SK-N-SH (cell line): ENCODE results near the gene ZBTB16. TPM values are rescaled to one million over a fixed set of nuclear protein-coding genes. Genes with fewer than 3 reads are reported as not detected.

Experiments used
- CTCF ChIA-PET: fragments of 300-600, 350-600 bp; formaldehyde crosslinking; extraction: SDS; loops from one replicate; lab custom pipeline; 2021; lab: Yijun Ruan, JAX
- POLR2A ChIA-PET: fragments of 350-600 bp; sonication (Branson Sonifier 250); formaldehyde crosslinking; extraction: SDS; loops from one replicate; lab custom pipeline; 2020; ENCODE audit warnings: antibody characterized with exemption, inconsistent platforms; lab: Yijun Ruan, JAX
- DNase-seq: peaks from one replicate; pipeline ENCODE4 v3.0.0; 2012
- H2AFZ ChIP-seq: fragments of 200-600 bp; sonication (generic); 2 replicates; pipeline ENCODE4 v1.8.1; 2016; ENCODE audit warnings: antibody characterized with exemption, mild to moderate bottlenecking, low read depth
- H3F3A ChIP-seq: fragments of 200-600 bp; sonication (generic); replicated peaks from 2 replicates; pipeline ENCODE3; 2016; ENCODE audit warnings: antibody characterized with exemption, mild to moderate bottlenecking; ENCODE audit not compliant: insufficient read depth
- H3K27ac ChIP-seq, 2 experiments: fragments of 200-500 bp in 1 of 2; fragments of 200-600 bp in 1 of 2; sonication (Bioruptor generic) in 1 of 2; sonication (generic), shearing (Covaris generic) in 1 of 2; 2 replicates each; pipeline versions ENCODE4 v1.5.1 to v1.6.1; 2014 to 2016; ENCODE audit warnings: low read depth in 2 of 2, inconsistent platforms in 1 of 2, low read length in 1 of 2, mild to moderate bottlenecking in 1 of 2, mixed read lengths in 1 of 2
- H3K27me3 ChIP-seq: fragments of 200-600 bp; sonication (generic), shearing (Covaris generic); 2 replicates; pipeline ENCODE4 v1.6.1; 2016; ENCODE audit warnings: mixed run types; ENCODE audit not compliant: insufficient read depth
- H3K36me3 ChIP-seq, 2 experiments: fragments of 200-500 bp in 1 of 2; fragments of 200-600 bp in 1 of 2; sonication (Bioruptor generic) in 1 of 2; sonication (generic) in 1 of 2; replicated peaks in 1 of 2; 2 replicates each; pipeline versions ENCODE3 to v1.5.1; 2014 to 2016; ENCODE audit warnings: low read length in 1 of 2, mild to moderate bottlenecking in 1 of 2; ENCODE audit not compliant: insufficient read depth in 2 of 2, control insufficient read depth in 1 of 2
- H3K4me1 ChIP-seq, 2 experiments: fragments of 200-500 bp in 1 of 2; fragments of 200-600 bp in 1 of 2; sonication (Bioruptor generic) in 1 of 2; sonication (generic), shearing (Covaris generic) in 1 of 2; 2 replicates each; pipeline versions ENCODE4 v1.5.1 to v1.6.1; 2014 to 2016; ENCODE audit warnings: low read depth in 1 of 2, low read length in 1 of 2, mixed run types in 1 of 2; ENCODE audit not compliant: insufficient read depth in 2 of 2, control insufficient read depth in 1 of 2
- H3K4me2 ChIP-seq: fragments of 200-600 bp; sonication (generic), shearing (Covaris generic); 2 replicates; pipeline ENCODE4 v1.6.1; 2017; ENCODE audit warnings: mixed run types
- H3K4me3 ChIP-seq, 2 experiments: fragments of 200-500 bp in 1 of 2; fragments of 200-600 bp in 1 of 2; sonication (Bioruptor generic) in 1 of 2; sonication (generic), shearing (Covaris generic) in 1 of 2; 2 replicates each; pipeline versions ENCODE4 v1.5.1 to v1.8.1; 2014 to 2016; ENCODE audit warnings: low read depth in 2 of 2, inconsistent platforms in 1 of 2, low read length in 1 of 2, mild to moderate bottlenecking in 1 of 2, mixed read lengths in 1 of 2, moderate library complexity in 1 of 2
- H3K79me2 ChIP-seq: fragments of 200-600 bp; sonication (generic); 2 replicates; pipeline ENCODE4 v1.8.1; 2017; ENCODE audit warnings: mild to moderate bottlenecking; ENCODE audit not compliant: insufficient read depth
- H3K9ac ChIP-seq: fragments of 200-600 bp; sonication (generic); 2 replicates; pipeline ENCODE4 v1.6.1; 2017; ENCODE audit warnings: mixed run types
- H3K9me2 ChIP-seq: fragments of 200-600 bp; sonication (generic); 2 replicates; pipeline ENCODE4 v1.6.1; 2017; ENCODE audit warnings: mixed run types
- H3K9me3 ChIP-seq: fragments of 200-600 bp; sonication (generic); 2 replicates; pipeline ENCODE4 v1.6.1; 2017; ENCODE audit warnings: mixed run types, mild to moderate bottlenecking, moderate library complexity
- H4K20me1 ChIP-seq: fragments of 200-600 bp; sonication (generic); 2 replicates; pipeline ENCODE4 v1.6.1; 2017; ENCODE audit warnings: mild to moderate bottlenecking, mixed run types; ENCODE audit not compliant: insufficient read depth
- ELF1 ChIP-seq: IDR thresholded peaks from 2 replicates; pipeline ENCODE4 v1.4.0; 2012
- EP300 ChIP-seq, 2 experiments: IDR thresholded peaks; 2 replicates each; pipeline versions ENCODE4 v1.4.0 to v1.6.1; 2012; ENCODE audit warnings: borderline replicate concordance in 1 of 2, low read depth in 1 of 2, low read length in 1 of 2
- EZH2phosphoT487 ChIP-seq: fragments of 200-600 bp; sonication (generic); IDR thresholded peaks from 2 replicates; pipeline ENCODE4 v1.6.1; 2017; ENCODE audit warnings: low read depth, mixed run types, mild to moderate bottlenecking, antibody characterized with exemption, moderate library complexity, borderline replicate concordance
- FOXJ3 ChIP-seq: sonication (generic); formaldehyde crosslinking; IDR thresholded peaks from 2 replicates; pipeline ENCODE4 v1.5.1; 2020; ENCODE audit warnings: mild to moderate bottlenecking, missing genetic modification reagents
- GABPA ChIP-seq: IDR thresholded peaks from 2 replicates; pipeline ENCODE4 v1.4.0; 2012; ENCODE audit warnings: low read depth, mild to moderate bottlenecking
- GATA2 ChIP-seq: sonication (generic); formaldehyde crosslinking; IDR thresholded peaks from 2 replicates; pipeline ENCODE4 v1.5.0; 2020; ENCODE audit warnings: mild to moderate bottlenecking, missing genetic modification reagents
- MAX ChIP-seq: IDR thresholded peaks from 2 replicates; pipeline ENCODE4 v1.4.0; 2012; ENCODE audit warnings: low read depth
- MXI1 ChIP-seq: IDR thresholded peaks from 2 replicates; pipeline ENCODE4 v1.6.1; 2012; ENCODE audit warnings: mild to moderate bottlenecking, low read depth, low read length, improper control_type of control experiment
- NFIC ChIP-seq: IDR thresholded peaks from 2 replicates; pipeline ENCODE4 v1.4.0; 2012; ENCODE audit warnings: borderline replicate concordance
- RAD21 ChIP-seq: IDR thresholded peaks from 2 replicates; pipeline ENCODE4 v1.6.1; 2012; ENCODE audit warnings: mild to moderate bottlenecking, low read length
- RCOR1 ChIP-seq: fragments of 150-350 bp; IDR thresholded peaks from 2 replicates; pipeline ENCODE4 v1.6.1; 2017; ENCODE audit warnings: antibody characterized with exemption, low read length
- SIN3A ChIP-seq: IDR thresholded peaks from 2 replicates; pipeline ENCODE4 v1.6.1; 2012; ENCODE audit warnings: low read depth, mild to moderate bottlenecking, low read length, moderate library complexity, borderline replicate concordance
- SMC3 ChIP-seq: IDR thresholded peaks from 2 replicates; pipeline ENCODE4 v1.6.1; 2012; ENCODE audit warnings: low read depth, low read length, improper control_type of control experiment
- TAF1 ChIP-seq: IDR thresholded peaks from 2 replicates; pipeline ENCODE4 v1.6.1; 2012; ENCODE audit warnings: low read depth, mild to moderate bottlenecking, low read length, moderate library complexity, borderline replicate concordance
- USF2 ChIP-seq: fragments of 150-350 bp; IDR thresholded peaks from 2 replicates; pipeline ENCODE4 v1.6.1; 2017; ENCODE audit warnings: antibody characterized with exemption, low read length, low read depth, borderline replicate concordance
- YY1 ChIP-seq: IDR thresholded peaks from 2 replicates; pipeline ENCODE4 v1.4.0; 2012; ENCODE audit warnings: low read depth, mild to moderate bottlenecking
- ZBTB33 ChIP-seq: IDR thresholded peaks from 2 replicates; pipeline ENCODE4 v1.4.0; 2012; ENCODE audit warnings: low read depth, borderline replicate concordance
- WGBS: methylation state at CpG from one replicate; pipeline ENCODE4 v1.1.6; 2017; ENCODE audit warnings: low lambda C conversion rate; 5-methylcytosine and 5-hydroxymethylcytosine counted together
- polyA plus RNA-seq, 3 experiments: library from polyadenylated mRNA; depleted of rRNA; stranded (reverse); fragments of >200 nt; gene quantifications; 2 replicates each; pipeline ENCODE4 v1.2.3, GENCODE V29; 2012
- TF ChIP-seq, protein P1 (sequence below): IDR thresholded peaks from 2 replicates; pipeline ENCODE4; 2012
- TF ChIP-seq, protein P2 (sequence below): IDR thresholded peaks from 2 replicates; pipeline ENCODE4 v1.4.0; 2012; ENCODE audit warnings: low read depth, borderline replicate concordance
- TF ChIP-seq, protein P3 (sequence below): fragments of 150-350 bp; IDR thresholded peaks from 2 replicates; pipeline ENCODE4 v1.6.1; 2016; ENCODE audit warnings: mild to moderate bottlenecking, low read depth, low read length

Gene ZBTB16
- polyA plus RNA-seq, 1 of the 3 experiments (the other 2 are of a cell fraction), result not detected

DNA sequence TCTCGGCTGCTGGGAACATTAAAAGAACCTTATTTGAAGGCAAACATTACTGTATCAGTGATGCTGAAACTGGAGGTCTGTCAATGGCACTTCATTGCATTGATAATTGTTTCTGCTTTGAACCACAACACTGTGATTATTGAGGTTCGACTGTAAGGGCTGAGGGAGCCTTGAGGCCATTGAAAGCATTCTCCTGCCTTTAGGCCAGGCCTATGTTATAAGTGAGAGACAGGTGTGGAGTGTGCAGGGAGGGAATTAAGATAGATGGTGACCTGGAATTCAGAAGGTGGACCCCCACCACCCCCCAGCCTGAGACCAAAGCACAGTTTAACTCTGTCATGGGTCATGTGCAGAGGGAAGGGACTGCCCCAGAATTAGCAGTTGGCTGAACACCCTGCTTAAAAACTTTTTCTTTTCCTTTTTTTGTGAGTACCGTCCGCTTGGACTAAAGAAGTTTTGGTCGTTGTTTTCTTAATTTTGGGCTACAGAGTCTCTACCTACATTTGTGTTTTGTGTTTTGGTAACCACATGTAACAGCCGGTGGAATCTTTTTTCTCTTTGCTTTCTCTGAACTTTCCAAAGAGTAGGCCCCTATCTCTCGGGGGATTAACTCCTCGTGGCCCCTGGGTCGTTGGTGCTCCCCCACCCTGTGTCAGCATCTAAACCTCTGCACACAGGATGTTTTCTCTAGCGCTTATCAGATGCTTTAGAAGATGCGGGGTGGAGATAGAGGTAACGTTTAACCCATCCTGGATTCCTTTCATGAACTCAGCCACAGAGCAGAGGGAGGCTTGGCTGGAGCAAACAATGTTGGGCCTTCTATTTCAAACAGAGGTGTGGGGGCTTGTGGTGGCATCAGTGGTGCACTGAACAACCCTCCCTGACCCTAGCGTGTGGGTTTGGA lies 43.7 kb downstream of the ZBTB16 start:
- Histone ChIP-seq H4K20me1 (no peaks in the 10 kb centered on the region), H3K27ac (no peak overlapping the region), H3K36me3 (no peaks in the 10 kb centered on the region), H2AFZ (no peak overlapping the region), H3K9me3 (no peaks in the 10 kb centered on the region), H3K4me2 (no peak overlapping the region), H3K4me3 (no peak overlapping the region), H3F3A (no peaks in the 10 kb centered on the region), H3K4me1 (no peaks in the 10 kb centered on the region; a peak in 1 of 4 replicates), H3K27me3 (peaks cover 19% of the 10 kb centered on the region; the same call in 1 of the 2 replicates), H3K9me2 (no peaks in the 10 kb centered on the region), H3K79me2 (no peaks in the 10 kb centered on the region), H3K9ac (no peak overlapping the region)
- WGBS, result 48% methylated on average over 13 of the region's 13 CpGs
- TF ChIP-seq EP300 (IDR thresholded peaks at IDR 0.05; ENCODE audit: borderline replicate concordance in 1 of 2, low read depth in 1 of 2, low read length in 1 of 2), result no peak
- TF ChIP-seq YY1, result no peak
- TF ChIP-seq NFIC, result no peak
- no peak for TF ChIP-seq ELF1
- TF ChIP-seq GATA2 (CRISPR knock-in tag), result no peak
- no peak for TF ChIP-seq FOXJ3 (CRISPR knock-in tag)
- POLR2A ChIA-PET, result no interaction called here
- CTCF ChIA-PET, result interaction anchor here (1.0 kb wide), 1 partner anchor 11 kb away, joined by 3 read pairs; no protein-coding TSS in a partner anchor
- DNase-seq, result no peak

GRCh38 chr11:114105611-114106010 lies 46.1 kb downstream of the ZBTB16 start:
- no peaks in the 10 kb centered on the region for H3K79me2 ChIP-seq
- H3K27me3 ChIP-seq, result peaks cover 31% of the 10 kb centered on the region; the same call in 1 of the 2 replicates
- POLR2A ChIA-PET, result no interaction called here
- TF ChIP-seq, protein P1, sequence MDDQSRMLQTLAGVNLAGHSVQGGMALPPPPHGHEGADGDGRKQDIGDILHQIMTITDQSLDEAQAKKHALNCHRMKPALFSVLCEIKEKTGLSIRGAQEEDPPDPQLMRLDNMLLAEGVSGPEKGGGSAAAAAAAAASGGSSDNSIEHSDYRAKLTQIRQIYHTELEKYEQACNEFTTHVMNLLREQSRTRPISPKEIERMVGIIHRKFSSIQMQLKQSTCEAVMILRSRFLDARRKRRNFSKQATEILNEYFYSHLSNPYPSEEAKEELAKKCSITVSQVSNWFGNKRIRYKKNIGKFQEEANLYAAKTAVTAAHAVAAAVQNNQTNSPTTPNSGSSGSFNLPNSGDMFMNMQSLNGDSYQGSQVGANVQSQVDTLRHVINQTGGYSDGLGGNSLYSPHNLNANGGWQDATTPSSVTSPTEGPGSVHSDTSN, result no peak
- TF ChIP-seq, protein P2, sequence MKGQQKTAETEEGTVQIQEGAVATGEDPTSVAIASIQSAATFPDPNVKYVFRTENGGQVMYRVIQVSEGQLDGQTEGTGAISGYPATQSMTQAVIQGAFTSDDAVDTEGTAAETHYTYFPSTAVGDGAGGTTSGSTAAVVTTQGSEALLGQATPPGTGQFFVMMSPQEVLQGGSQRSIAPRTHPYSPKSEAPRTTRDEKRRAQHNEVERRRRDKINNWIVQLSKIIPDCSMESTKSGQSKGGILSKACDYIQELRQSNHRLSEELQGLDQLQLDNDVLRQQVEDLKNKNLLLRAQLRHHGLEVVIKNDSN, result no peak
- TF ChIP-seq MAX (no peak), SIN3A (no peak), FOXJ3 (CRISPR knock-in tag) (no peak), RAD21 (no peak), SMC3 (no peak), TAF1 (no peak), GABPA (no peak), GATA2 (CRISPR knock-in tag) (no peak), EZH2phosphoT487 (no peak), ZBTB33 (no peak), USF2 (no peak), RCOR1 (no peak), EP300 (IDR thresholded peaks at IDR 0.05; ENCODE audit: borderline replicate concordance in 1 of 2, low read depth in 1 of 2, low read length in 1 of 2) (no peak), MXI1 (no peak)
- TF ChIP-seq, protein P3, sequence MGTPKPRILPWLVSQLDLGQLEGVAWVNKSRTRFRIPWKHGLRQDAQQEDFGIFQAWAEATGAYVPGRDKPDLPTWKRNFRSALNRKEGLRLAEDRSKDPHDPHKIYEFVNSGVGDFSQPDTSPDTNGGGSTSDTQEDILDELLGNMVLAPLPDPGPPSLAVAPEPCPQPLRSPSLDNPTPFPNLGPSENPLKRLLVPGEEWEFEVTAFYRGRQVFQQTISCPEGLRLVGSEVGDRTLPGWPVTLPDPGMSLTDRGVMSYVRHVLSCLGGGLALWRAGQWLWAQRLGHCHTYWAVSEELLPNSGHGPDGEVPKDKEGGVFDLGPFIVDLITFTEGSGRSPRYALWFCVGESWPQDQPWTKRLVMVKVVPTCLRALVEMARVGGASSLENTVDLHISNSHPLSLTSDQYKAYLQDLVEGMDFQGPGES, result no peak

More at GRCh38 chr11:114105611-114106010, 46.1 kb downstream of the ZBTB16 start:
- Histone ChIP-seq H3K9ac (no peak overlapping the region), H3K36me3 (no peaks in the 10 kb centered on the region), H3K27ac (no peak overlapping the region), H4K20me1 (no peaks in the 10 kb centered on the region), H3K4me2 (no peak overlapping the region), H3K4me1 (no peaks in the 10 kb centered on the region), H3K9me3 (no peaks in the 10 kb centered on the region), H3K4me3 (no peak overlapping the region), H3K9me2 (no peaks in the 10 kb centered on the region), H2AFZ (no peak overlapping the region), H3F3A (no peaks in the 10 kb centered on the region)
- no peak for DNase-seq
- 42% methylated on average over 3 of the region's 3 CpGs for WGBS
- CTCF ChIA-PET, result interaction anchor here (1.0 kb wide), 1 partner anchor 156 kb away, joined by 3 read pairs; no protein-coding TSS in a partner anchor
